IPS DF 6.9 (cell line): Measurements from ENCODE around the gene MED28.
"Not testable (repeated sequence)": the region's sequence is repeated elsewhere in the genome, so short reads cannot be mapped to it uniquely, and the experiment has no call there.

Experiments used
- DNase-seq: peaks from one replicate; pipeline ENCODE4 v3.0.0-alpha.2; 2013; ENCODE audit warnings: low read depth, low spot score
- H3K27ac ChIP-seq: one replicate; pipeline ENCODE4 v1.5.1; 2013; ENCODE audit warnings: low read length, control low read depth
- H3K27me3 ChIP-seq: 2 replicates; pipeline ENCODE4 v1.6.1; 2013; ENCODE audit warnings: mild to moderate bottlenecking, low read length; ENCODE audit not compliant: control insufficient read depth, insufficient read depth
- H3K36me3 ChIP-seq: 2 replicates; pipeline ENCODE4 v1.6.1; 2013; ENCODE audit warnings: low read length; ENCODE audit not compliant: control insufficient read depth, insufficient read depth
- H3K4me1 ChIP-seq: 2 replicates; pipeline ENCODE4 v1.6.1; 2013; ENCODE audit warnings: low read length; ENCODE audit not compliant: control insufficient read depth, insufficient read depth
- H3K4me3 ChIP-seq: 2 replicates; pipeline ENCODE4 v1.5.1; 2013; ENCODE audit warnings: mild to moderate bottlenecking, low read length
- H3K9me3 ChIP-seq: 2 replicates; pipeline ENCODE4 v1.6.1; 2013; ENCODE audit warnings: low read length, inconsistent platforms; ENCODE audit not compliant: control insufficient read depth, insufficient read depth
- WGBS: extraction: QIAGEN DNeasy Blood & Tissue Kit; methylation state at CpG from one replicate; pipeline ENCODE4 v1.1.7; 2013; ENCODE audit warnings: mixed read lengths, missing lambda C conversion rate; ENCODE audit not compliant: insufficient read length, insufficient coverage; 5-methylcytosine and 5-hydroxymethylcytosine counted together

Gene MED28

GRCh38 chr4:17614416-17615299 lies at the start of gene MED28:
MED28 (plus strand) TSS chr4:17614641; CDS start chr4:17614655, 14 bp downstream.
- peak; percentile 91 for DNase-seq
- Histone ChIP-seq H3K27me3 (no peaks in the 10 kb centered on the region), H3K9me3 (no peaks in the 10 kb centered on the region), H3K4me3 (peak within 1 kb of the TSS; percentile 84), H3K27ac (no peak within 1 kb of the TSS), H3K4me1 (no peaks in the 10 kb centered on the region), H3K36me3 (no peaks in the 10 kb centered on the region)
- no CpG with 5 or more reads among the region's 46 CpGs for WGBS

- H3K27ac ChIP-seq, result no peak overlapping the region
- H3K27me3 ChIP-seq, result no peaks in the 10 kb centered on the region
- H3K4me3 ChIP-seq, result no peak overlapping the region
- H3K4me1 ChIP-seq, result no peaks in the 10 kb centered on the region
- DNase-seq, result no peak
- no peaks in the 10 kb centered on the region for H3K36me3 ChIP-seq
- WGBS, result no CpG with 5 or more reads among the region's 3 CpGs
- H3K9me3 ChIP-seq, result no peaks in the 10 kb centered on the region
These were observed 48.6 kb upstream of the MED28 start for GRCh38 chr4:17565846-17566245.

DNA sequence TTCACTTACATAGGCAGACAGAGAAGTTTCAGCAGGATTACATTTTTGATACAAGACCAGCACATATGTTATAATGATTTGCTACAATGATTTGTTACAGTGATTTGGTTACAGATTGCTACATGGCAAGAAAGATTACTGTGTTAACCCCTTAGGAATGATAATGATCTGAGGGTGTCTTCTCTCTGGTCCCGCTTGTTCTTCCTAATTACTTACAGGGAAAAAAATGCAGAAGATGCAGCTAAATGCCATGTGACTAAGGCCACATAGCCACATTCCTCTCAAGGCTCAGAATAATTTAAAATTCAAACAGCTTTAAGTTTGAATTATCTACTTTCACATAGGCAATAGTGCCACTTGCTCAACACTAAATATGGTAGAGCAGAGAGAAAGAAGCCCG lies 47.2 kb upstream of the MED28 start:
- Histone ChIP-seq H3K4me1 (no peaks in the 10 kb centered on the region), H3K36me3 (no peaks in the 10 kb centered on the region), H3K4me3 (no peak overlapping the region), H3K27ac (no peak overlapping the region), H3K9me3 (no peaks in the 10 kb centered on the region), H3K27me3 (no peaks in the 10 kb centered on the region)
- no CpG with 5 or more reads among the region's 2 CpGs for WGBS
- no peak for DNase-seq

- no CpG with 5 or more reads among the region's 4 CpGs for whole genome bisulfite sequencing
- no peak for DNase-seq
These were observed 40.2 kb upstream of the MED28 start for GRCh38 chr4:17574206-17574605.

GRCh38 chr4:17575177-17575576 lies 39.3 kb upstream of the MED28 start:
- not testable (repeated sequence) for H3K27me3 ChIP-seq, H3K36me3 ChIP-seq, H3K4me3 ChIP-seq, H3K4me1 ChIP-seq, H3K9me3 ChIP-seq, DNase-seq, H3K27ac ChIP-seq
- no CpG with 5 or more reads among the region's 12 CpGs for WGBS

More at GRCh38 chr4:17574206-17574605, 40.2 kb upstream of the MED28 start:
- no peaks in the 10 kb centered on the region for H3K36me3 ChIP-seq
- H3K27me3 ChIP-seq, result no peaks in the 10 kb centered on the region
- H3K4me1 ChIP-seq, result peaks cover 3% of the 10 kb centered on the region
- no peak overlapping the region for H3K4me3 ChIP-seq
- H3K27ac ChIP-seq, result no peak overlapping the region
- H3K9me3 ChIP-seq, result no peaks in the 10 kb centered on the region

DNA sequence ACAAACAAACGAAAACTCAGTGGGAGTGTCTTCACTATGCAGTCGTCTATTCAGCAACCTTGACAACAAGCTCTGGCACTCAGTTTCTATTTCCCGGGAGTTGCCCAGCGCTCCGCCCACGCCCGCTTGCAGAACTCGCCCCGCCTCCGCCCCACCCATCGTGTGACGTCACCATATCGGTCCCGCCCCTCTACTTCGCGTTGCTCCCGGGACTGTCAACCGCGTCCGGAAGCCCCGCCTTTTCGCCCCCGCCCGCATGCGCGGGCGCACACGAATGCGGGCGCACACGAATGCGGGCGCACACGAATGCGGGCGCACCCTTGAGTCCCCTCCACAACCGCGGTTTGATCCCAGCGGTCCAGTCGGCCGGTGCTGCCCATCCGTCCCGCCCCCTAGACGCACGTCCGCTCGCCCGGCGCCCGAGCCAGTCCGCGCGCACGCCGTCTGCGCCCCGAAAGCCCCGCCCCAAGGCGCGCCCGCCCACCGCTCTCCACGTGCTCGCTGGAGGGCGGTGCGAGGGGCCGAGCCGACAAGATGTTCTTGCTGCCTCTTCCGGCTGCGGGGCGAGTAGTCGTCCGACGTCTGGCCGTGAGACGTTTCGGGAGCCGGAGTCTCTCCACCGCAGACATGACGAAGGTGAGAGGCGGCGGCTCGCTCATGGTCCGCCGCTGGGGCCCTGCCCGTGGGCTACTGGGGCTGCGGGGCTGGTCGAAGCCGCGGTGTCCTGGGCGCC lies 37.3 kb upstream of the MED28 start, which contains the start of gene LAP3:
TSS of gene LAP3 (plus strand) at position 267 of the 733 bp plus-strand sequence. CDS start at position 535, 268 bp downstream.
- Histone ChIP-seq H3K9me3 (no peaks in the 10 kb centered on the region), H3K27me3 (no peaks in the 10 kb centered on the region), H3K4me3 (peak within 1 kb of the TSS; percentile 64; the same call in 1 of the 2 replicates), H3K4me1 (peaks cover 3% of the 10 kb centered on the region), H3K36me3 (no peaks in the 10 kb centered on the region), H3K27ac (no peak within 1 kb of the TSS)
- no CpG with 5 or more reads among the region's 91 CpGs for WGBS
- peak; percentile 68 for DNase-seq

GRCh38 chr4:17577665-17578481 lies 36.6 kb upstream of the MED28 start:
- no peaks in the 10 kb centered on the region for H3K9me3 ChIP-seq
- DNase-seq, result no peak
- no peaks in the 10 kb centered on the region for H3K36me3 ChIP-seq
- peaks cover 3% of the 10 kb centered on the region for H3K4me1 ChIP-seq
- no CpG with 5 or more reads among the region's 33 CpGs for WGBS
- H3K27ac ChIP-seq, result no peak overlapping the region
- no peaks in the 10 kb centered on the region for H3K27me3 ChIP-seq
- H3K4me3 ChIP-seq, result peak overlapping the region; percentile 64; the same call in 1 of the 2 replicates

DNA sequence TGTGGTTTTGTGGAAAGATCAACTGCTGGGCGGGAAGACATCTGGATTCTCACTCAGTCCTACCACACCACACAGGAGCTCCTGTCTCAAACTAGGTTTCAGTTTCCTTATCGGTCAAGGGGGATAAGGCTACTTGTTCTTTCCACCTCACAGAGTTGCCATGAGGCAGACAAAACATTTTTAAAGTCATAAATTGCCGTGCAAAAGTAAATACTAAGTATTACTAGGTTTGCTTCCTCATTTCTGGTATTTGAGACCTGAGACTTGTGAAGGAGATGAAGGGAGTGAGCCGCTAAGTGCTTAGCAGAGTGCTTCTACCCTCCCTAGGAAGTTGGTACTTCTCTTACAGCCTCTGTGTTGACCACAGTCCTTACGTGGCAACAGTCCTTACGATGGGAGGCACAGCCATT lies 36.0 kb upstream of the MED28 start:
- Histone ChIP-seq H3K36me3 (0 out of 2 replicates have a peak, but pooled peaks cover under 1% of the 10 kb centered on the region), H3K9me3 (no peaks in the 10 kb centered on the region), H3K27me3 (no peaks in the 10 kb centered on the region), H3K27ac (no peak overlapping the region), H3K4me3 (no peak overlapping the region), H3K4me1 (peaks cover 3% of the 10 kb centered on the region)
- WGBS, result no CpG with 5 or more reads among the region's 6 CpGs
- DNase-seq, result no peak

DNA sequence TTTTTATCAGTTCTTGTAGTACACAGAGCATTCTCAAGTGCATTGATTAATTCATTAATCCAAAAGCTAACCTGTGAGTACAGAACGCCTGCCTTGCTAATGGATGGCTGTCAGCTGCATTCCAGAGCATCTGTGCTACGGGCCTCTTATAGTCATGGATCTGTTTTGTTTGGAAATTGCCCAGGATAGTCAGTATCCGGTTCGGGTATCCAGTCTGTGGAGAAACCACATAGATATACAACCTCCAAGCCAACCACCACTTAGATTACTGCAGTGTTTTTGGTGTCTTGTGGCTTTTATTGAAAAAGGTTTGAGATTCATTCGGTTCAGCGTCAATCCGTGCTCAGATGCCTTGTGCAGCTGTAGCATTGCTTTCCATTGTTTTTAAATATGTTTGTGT lies 33.5 kb upstream of the MED28 start:
- no peaks in the 10 kb centered on the region for H3K9me3 ChIP-seq
- H3K27me3 ChIP-seq, result no peaks in the 10 kb centered on the region
- no peak overlapping the region for H3K4me3 ChIP-seq
- no peak overlapping the region for H3K27ac ChIP-seq
- peaks cover 3% of the 10 kb centered on the region for H3K4me1 ChIP-seq
- DNase-seq, result no peak
- WGBS, result no CpG with 5 or more reads among the region's 7 CpGs
- peaks cover 10% of the 10 kb centered on the region for H3K36me3 ChIP-seq

DNA sequence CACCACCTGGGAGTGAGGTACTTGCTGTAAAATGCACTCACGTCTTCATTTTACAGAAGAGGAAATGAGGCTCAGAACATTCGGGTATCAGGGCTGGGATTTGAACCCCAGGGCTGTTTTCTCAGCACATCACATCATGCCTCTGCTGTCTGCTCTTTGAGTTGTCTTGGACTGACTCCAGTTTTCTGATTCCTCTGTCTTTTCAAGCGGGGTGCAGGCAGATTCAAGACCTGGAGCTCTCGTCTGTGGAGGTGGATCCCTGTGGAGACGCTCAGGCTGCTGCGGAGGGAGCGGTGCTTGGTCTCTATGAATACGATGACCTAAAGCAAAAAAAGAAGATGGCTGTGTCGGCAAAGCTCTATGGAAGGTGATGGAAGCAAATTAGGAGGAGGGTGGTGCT lies 31.2 kb upstream of the MED28 start:
- Histone ChIP-seq H3K27ac (no peak overlapping the region), H3K4me1 (peaks cover 1% of the 10 kb centered on the region; the same call in 1 of the 2 replicates), H3K4me3 (no peak overlapping the region), H3K9me3 (no peaks in the 10 kb centered on the region), H3K27me3 (no peaks in the 10 kb centered on the region), H3K36me3 (peaks cover 13% of the 10 kb centered on the region)
- DNase-seq, result no peak
- WGBS, result no CpG with 5 or more reads among the region's 9 CpGs
